HepG2 (cell line): ENCODE data around the gene MED28. TPM values are rescaled to one million over a fixed set of nuclear protein-coding genes. Genes with fewer than 3 reads are reported as not detected.

Source experiments
- AGO2 ChIP-seq: fragments of 200-400 bp; formaldehyde crosslinking; optimal IDR thresholded peaks from 2 replicates; pipeline ENCODE3; 2017; ENCODE audit warnings: mild to moderate bottlenecking, low read depth, low read length, moderate library complexity
- ASH2L ChIP-seq: fragments of 300-600, 200-600 bp; sonication (generic); IDR thresholded peaks from 2 replicates; pipeline ENCODE4 v1.7.0; 2017; ENCODE audit warnings: low read depth, mild to moderate bottlenecking, moderate library complexity, mixed read lengths, low read length; ENCODE audit not compliant: insufficient read length
- ATF5 ChIP-seq: sonication (generic); formaldehyde crosslinking; IDR thresholded peaks from 2 replicates; pipeline ENCODE4 v1.4.0; 2020; ENCODE audit warnings: mild to moderate bottlenecking, low read depth, missing genetic modification reagents
- ATRX ChIP-seq: sonication (generic); formaldehyde crosslinking; IDR thresholded peaks from 2 replicates; pipeline ENCODE4 v1.4.0; 2020; ENCODE audit warnings: missing genetic modification reagents, borderline replicate concordance
- CHCHD3 ChIP-seq: sonication (generic); formaldehyde crosslinking; IDR thresholded peaks from 2 replicates; pipeline ENCODE4 v1.8.0; 2022; ENCODE audit warnings: mild to moderate bottlenecking, missing genetic modification reagents, moderate library complexity
- ESRRA ChIP-seq: sonication (generic); formaldehyde crosslinking; IDR thresholded peaks from 2 replicates; pipeline ENCODE4 v1.5.1; 2020; ENCODE audit warnings: mild to moderate bottlenecking, low read depth, missing genetic modification reagents
- ETV6 ChIP-seq: sonication (generic); formaldehyde crosslinking; conservative IDR thresholded peaks from 2 replicates; pipeline ENCODE4 v1.4.0; 2020; ENCODE audit warnings: missing genetic modification reagents
- FLYWCH1 ChIP-seq: sonication (generic); formaldehyde crosslinking; IDR thresholded peaks from 2 replicates; pipeline ENCODE4 v1.8.1; 2023; ENCODE audit warnings: mild to moderate bottlenecking, missing genetic modification reagents
- FOXC1 ChIP-seq: sonication (generic); formaldehyde crosslinking; IDR thresholded peaks from 2 replicates; pipeline ENCODE4 v1.8.0; 2022; ENCODE audit warnings: mild to moderate bottlenecking, missing genetic modification reagents, borderline replicate concordance
- KAT8 ChIP-seq: IDR thresholded peaks from 2 replicates; pipeline ENCODE4 v1.6.1; 2016; ENCODE audit warnings: missing genetic modification reagents, missing compliant biosample characterization
- KLF11 ChIP-seq: IDR thresholded peaks from 2 replicates; pipeline ENCODE4 v1.6.1; 2016; ENCODE audit warnings: missing compliant biosample characterization
- MTA3 ChIP-seq: sonication (generic); formaldehyde crosslinking; IDR thresholded peaks from 2 replicates; pipeline ENCODE4 v1.4.0; 2020; ENCODE audit warnings: missing genetic modification reagents
- NAIF1 ChIP-seq: sonication (generic); formaldehyde crosslinking; IDR thresholded peaks from 2 replicates; pipeline ENCODE4 v1.5.0; 2020; ENCODE audit warnings: mild to moderate bottlenecking, missing genetic modification reagents, borderline replicate concordance
- NCOA1 ChIP-seq: sonication (generic); formaldehyde crosslinking; IDR thresholded peaks from 2 replicates; pipeline ENCODE4 v1.9.0; 2021; ENCODE audit warnings: missing genetic modification reagents
- PAWR ChIP-seq: sonication (generic); formaldehyde crosslinking; IDR thresholded peaks from 2 replicates; pipeline ENCODE4 v1.4.0; 2020; ENCODE audit warnings: missing genetic modification reagents, mild to moderate bottlenecking, borderline replicate concordance
- PHF8 ChIP-seq: sonication (generic); formaldehyde crosslinking; IDR thresholded peaks from 2 replicates; pipeline ENCODE4 v1.5.0; 2020; ENCODE audit warnings: missing genetic modification reagents
- PITX1 ChIP-seq: sonication (generic); formaldehyde crosslinking; IDR thresholded peaks from 2 replicates; pipeline ENCODE4 v1.5.1; 2020; ENCODE audit warnings: mild to moderate bottlenecking, missing genetic modification reagents
- RXRB ChIP-seq: IDR thresholded peaks from 2 replicates; pipeline ENCODE4 v1.6.1; 2016; ENCODE audit warnings: borderline replicate concordance, missing genetic modification reagents, missing compliant biosample characterization
- TAF15 ChIP-seq: fragments of 200-400 bp; formaldehyde crosslinking; IDR thresholded peaks from one replicate; pipeline ENCODE4 v1.6.1; 2018; ENCODE audit warnings: mild to moderate bottlenecking, low read depth, low read length; ENCODE audit not compliant: poor library complexity, severe bottlenecking
- TBX2 ChIP-seq: sonication (generic); formaldehyde crosslinking; IDR thresholded peaks from 2 replicates; pipeline ENCODE4 v1.5.0; 2020; ENCODE audit warnings: missing genetic modification reagents, mild to moderate bottlenecking, borderline replicate concordance
- XRCC5 ChIP-seq: fragments of 200-400 bp; formaldehyde crosslinking; optimal IDR thresholded peaks from 2 replicates; pipeline ENCODE3; 2017; ENCODE audit warnings: mild to moderate bottlenecking, low read length
- ZEB1 ChIP-seq: IDR thresholded peaks from 2 replicates; pipeline ENCODE4 v1.6.1; 2012; ENCODE audit warnings: mild to moderate bottlenecking, low read depth, inconsistent platforms; ENCODE audit not compliant: insufficient replicate concordance
- ZKSCAN8 ChIP-seq: IDR thresholded peaks from 2 replicates; pipeline ENCODE4 v1.6.1; 2016; ENCODE audit warnings: borderline replicate concordance, missing genetic modification reagents, missing compliant biosample characterization
- ZNF292 ChIP-seq: sonication (generic); formaldehyde crosslinking; IDR thresholded peaks from 2 replicates; pipeline ENCODE4 v1.8.1; 2022; ENCODE audit warnings: mild to moderate bottlenecking, low read depth, missing genetic modification reagents, borderline replicate concordance
- ZNF343 ChIP-seq: sonication (generic); formaldehyde crosslinking; IDR thresholded peaks from 2 replicates; pipeline ENCODE4 v1.4.0; 2020; ENCODE audit warnings: mild to moderate bottlenecking, missing genetic modification reagents
- ZNF747 ChIP-seq: sonication (generic); formaldehyde crosslinking; IDR thresholded peaks from 2 replicates; pipeline ENCODE4 v1.8.1; 2023; ENCODE audit warnings: missing genetic modification reagents, mild to moderate bottlenecking, borderline replicate concordance
- ZSCAN20 ChIP-seq: sonication (generic); formaldehyde crosslinking; IDR thresholded peaks from 2 replicates; pipeline ENCODE4 v1.4.0; 2020; ENCODE audit warnings: missing genetic modification reagents, mild to moderate bottlenecking, borderline replicate concordance
- polyA plus RNA-seq, 8 experiments: library from polyadenylated mRNA; depleted of rRNA in 3 of 8; stranded (reverse) in 7 of 8; unstranded in 1 of 8; fragments of >200 nt; fragmentation: Illumina TruSeq in 4 of 8; extraction: Trizol in 4 of 8; gene quantifications; 2 replicates each; pipeline versions ENCODE4 v1.2.1 to v1.2.3, GENCODE V29; 2011 to 2016; ENCODE audit warnings: low read depth in 4 of 8, missing spikeins in 1 of 8, mixed read lengths in 1 of 8; ENCODE audit not compliant: insufficient read depth in 1 of 8
- total RNA-seq, 5 experiments: library from RNA; depleted of rRNA; stranded (reverse); fragments of >200 nt; fragmentation: Illumina TruSeq; extraction: Trizol; gene quantifications; 2 replicates each; pipeline ENCODE4 v1.2.3, GENCODE V29; 2016; ENCODE audit warnings: low read depth in 1 of 5
- TF ChIP-seq, protein P1 (sequence below): sonication (generic); formaldehyde crosslinking; IDR thresholded peaks from 2 replicates; pipeline ENCODE4 v1.4.0; 2020; ENCODE audit warnings: missing genetic modification reagents, borderline replicate concordance

MED28 gene
- total and polyA plus RNA-seq, 2 of the 13 experiments (the other 11 are each of a cell fraction or from before 2014, with no cell fraction given): 41.3 to 65.7 TPM

- peak; percentile 49 for TF ChIP-seq ASH2L
- no peak for TF ChIP-seq TAF15
- TF ChIP-seq NAIF1 (CRISPR knock-in tag): peak; percentile 27; the same call in 1 of the 2 replicates
- TF ChIP-seq ESRRA (CRISPR knock-in tag): no peak
- no peak for TF ChIP-seq FLYWCH1 (CRISPR knock-in tag)
- TF ChIP-seq PHF8 (CRISPR knock-in tag): peak; percentile 77
- TF ChIP-seq ZNF292 (CRISPR knock-in tag): no peak
- TF ChIP-seq ZNF343: peak; percentile 68; the same call in 1 of the 2 replicates
- TF ChIP-seq ZSCAN20 (CRISPR knock-in tag): no peak
- no peak for TF ChIP-seq PAWR
- TF ChIP-seq AGO2: peak; percentile 96
- no peak; the same call in 1 of the 2 replicates for TF ChIP-seq ATF5
- no peak for TF ChIP-seq ZEB1
- peak; percentile 65; the same call in 1 of the 2 replicates for TF ChIP-seq ETV6 (CRISPR knock-in tag)
- TF ChIP-seq NCOA1 (CRISPR knock-in tag): no peak
- no peak for TF ChIP-seq MTA3 (CRISPR knock-in tag)
- no peak for TF ChIP-seq ATRX (CRISPR knock-in tag)
- TF ChIP-seq KLF11: 0 out of 2 replicates have a peak, but pooled peaks have one; percentile 41
- TF ChIP-seq ZNF747 (CRISPR knock-in tag): peak; percentile 85; the same call in 1 of the 2 replicates
- TF ChIP-seq ZKSCAN8 (CRISPR knock-in tag): no peak
- TF ChIP-seq RXRB (CRISPR knock-in tag): peak; percentile 58; the same call in 1 of the 2 replicates
- peak; percentile 63; the same call in 1 of the 2 replicates for TF ChIP-seq KAT8 (CRISPR knock-in tag)
- peak; percentile 23; the same call in 1 of the 2 replicates for TF ChIP-seq FOXC1 (CRISPR knock-in tag)
- peak; percentile 82 for TF ChIP-seq TBX2 (CRISPR knock-in tag)
- peak; percentile 14 for TF ChIP-seq PITX1 (CRISPR knock-in tag)
- TF ChIP-seq XRCC5: peak; percentile 47
- no peak; the same call in 1 of the 2 replicates for TF ChIP-seq CHCHD3 (CRISPR knock-in tag)
- TF ChIP-seq, protein P1, sequence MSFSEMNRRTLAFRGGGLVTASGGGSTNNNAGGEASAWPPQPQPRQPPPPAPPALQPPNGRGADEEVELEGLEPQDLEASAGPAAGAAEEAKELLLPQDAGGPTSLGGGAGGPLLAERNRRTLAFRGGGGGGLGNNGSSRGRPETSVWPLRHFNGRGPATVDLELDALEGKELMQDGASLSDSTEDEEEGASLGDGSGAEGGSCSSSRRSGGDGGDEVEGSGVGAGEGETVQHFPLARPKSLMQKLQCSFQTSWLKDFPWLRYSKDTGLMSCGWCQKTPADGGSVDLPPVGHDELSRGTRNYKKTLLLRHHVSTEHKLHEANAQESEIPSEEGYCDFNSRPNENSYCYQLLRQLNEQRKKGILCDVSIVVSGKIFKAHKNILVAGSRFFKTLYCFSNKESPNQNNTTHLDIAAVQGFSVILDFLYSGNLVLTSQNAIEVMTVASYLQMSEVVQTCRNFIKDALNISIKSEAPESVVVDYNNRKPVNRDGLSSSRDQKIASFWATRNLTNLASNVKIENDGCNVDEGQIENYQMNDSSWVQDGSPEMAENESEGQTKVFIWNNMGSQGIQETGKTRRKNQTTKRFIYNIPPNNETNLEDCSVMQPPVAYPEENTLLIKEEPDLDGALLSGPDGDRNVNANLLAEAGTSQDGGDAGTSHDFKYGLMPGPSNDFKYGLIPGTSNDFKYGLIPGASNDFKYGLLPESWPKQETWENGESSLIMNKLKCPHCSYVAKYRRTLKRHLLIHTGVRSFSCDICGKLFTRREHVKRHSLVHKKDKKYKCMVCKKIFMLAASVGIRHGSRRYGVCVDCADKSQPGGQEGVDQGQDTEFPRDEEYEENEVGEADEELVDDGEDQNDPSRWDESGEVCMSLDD (CRISPR knock-in tag): no peak
Measured at GRCh38 chr4:17576932-17577664, 37.3 kb upstream of the MED28 start, which contains the start of gene LAP3 (continued).
